GM19438 (cell line): ENCODE results near the gene TLR8.

Source experiments
- ATAC-seq: cut with Tn5 transposase; IDR thresholded peaks from one replicate; pipeline ENCODE4 v1.9.1; 2021; ENCODE audit warnings: low read depth; ENCODE audit not compliant: unreplicated experiment

The TLR8 gene

DNA sequence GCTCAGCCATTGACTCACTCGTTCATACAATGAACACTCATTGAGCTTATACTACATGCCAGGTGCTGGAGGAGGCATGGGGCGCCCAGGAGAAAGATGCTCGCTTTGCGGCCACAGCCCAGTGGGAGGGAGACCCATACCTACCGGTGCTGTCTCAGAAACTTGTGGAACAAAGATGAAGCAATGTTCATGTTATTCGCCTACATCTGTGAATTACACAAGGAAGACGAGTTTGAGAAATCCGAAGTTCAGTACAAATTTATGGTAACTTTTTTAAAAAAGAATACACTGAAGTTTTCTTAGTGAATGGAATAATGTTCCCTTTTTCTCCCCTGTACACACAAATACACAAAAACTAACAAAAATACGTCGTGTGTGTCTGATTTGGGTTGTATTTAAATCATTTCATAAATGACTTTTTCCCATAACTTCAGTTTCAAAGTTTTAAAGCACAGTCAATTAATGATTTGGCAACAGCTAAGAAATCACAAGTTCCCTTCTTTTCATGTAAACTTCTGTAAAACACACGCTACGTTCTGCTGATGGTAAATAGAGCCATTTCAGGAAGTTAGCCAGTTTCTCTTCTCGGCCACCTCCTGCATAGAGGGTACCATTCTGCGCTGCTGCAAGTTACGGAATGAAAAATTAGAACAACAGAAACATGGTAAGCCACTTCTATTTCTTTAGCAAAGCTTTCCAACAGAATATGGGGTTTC lies at the start of gene TLR8:
Gene TLR8 (plus strand): TSS at position 575 of the 716 bp plus-strand sequence. CDS start 87 bp downstream, at position 662.
- no peak for ATAC-seq

- ATAC-seq: no peak
Measured at GRCh38 chrX:12865359-12865758, 41.1 kb upstream of the TLR8 start.

- ATAC-seq: no peak
Measured at GRCh38 chrX:12866451-12867377, 39.7 kb upstream of the TLR8 start, which contains the start of gene TLR7. TSS of gene TLR7 (plus strand) at chrX:12867072. CDS start at chrX:12867579, 507 bp downstream.

GRCh38 chrX:12867685-12868084 lies 38.7 kb upstream of the TLR8 start:
- no peak for ATAC-seq

DNA sequence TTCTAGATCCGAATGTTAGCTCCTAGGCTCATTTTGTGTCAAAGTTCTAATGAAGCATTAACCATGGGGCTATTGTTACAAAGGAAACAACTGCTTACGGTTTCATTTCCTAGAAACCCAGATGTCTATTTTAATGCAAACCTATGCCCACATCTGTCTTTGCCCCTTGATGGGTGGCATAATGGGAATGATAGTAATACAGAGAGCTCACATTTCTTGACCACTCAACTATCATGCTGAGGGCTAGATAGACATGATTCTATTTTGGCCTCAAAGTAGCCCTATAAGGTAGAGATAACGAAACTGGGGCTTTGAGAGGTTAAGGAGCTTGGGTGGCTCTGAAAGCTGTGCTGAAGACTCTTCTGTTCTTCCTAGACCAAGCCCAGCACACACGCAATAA lies 37.7 kb upstream of the TLR8 start:
- no peak for ATAC-seq

- no peak for ATAC-seq
Measured at GRCh38 chrX:12871257-12871656, 35.2 kb upstream of the TLR8 start.

GRCh38 chrX:12872741-12873140 lies 33.7 kb upstream of the TLR8 start:
- no peak for ATAC-seq

GRCh38 chrX:12874581-12874980 lies 31.8 kb upstream of the TLR8 start:
- ATAC-seq: no peak

DNA sequence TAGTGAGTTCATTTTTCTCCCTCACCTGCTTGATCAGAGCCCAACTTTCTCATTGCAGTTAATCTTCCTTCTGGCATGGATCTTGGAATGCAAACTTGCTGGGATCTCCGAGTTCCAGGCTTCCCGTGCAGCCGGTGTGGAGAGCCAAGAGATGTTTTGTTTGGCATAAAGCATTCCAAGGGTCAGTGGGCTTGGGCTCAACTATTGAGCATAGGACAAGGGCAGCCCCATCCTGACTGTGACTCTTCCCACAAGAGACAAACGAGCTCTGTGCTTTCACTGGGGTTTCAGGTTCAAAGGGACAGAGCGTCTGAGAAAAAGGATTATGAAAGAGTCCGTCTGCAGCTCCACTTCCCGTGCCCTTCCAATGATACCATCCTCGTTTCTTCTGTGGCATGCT lies 29.0 kb upstream of the TLR8 start:
- no peak for ATAC-seq

DNA sequence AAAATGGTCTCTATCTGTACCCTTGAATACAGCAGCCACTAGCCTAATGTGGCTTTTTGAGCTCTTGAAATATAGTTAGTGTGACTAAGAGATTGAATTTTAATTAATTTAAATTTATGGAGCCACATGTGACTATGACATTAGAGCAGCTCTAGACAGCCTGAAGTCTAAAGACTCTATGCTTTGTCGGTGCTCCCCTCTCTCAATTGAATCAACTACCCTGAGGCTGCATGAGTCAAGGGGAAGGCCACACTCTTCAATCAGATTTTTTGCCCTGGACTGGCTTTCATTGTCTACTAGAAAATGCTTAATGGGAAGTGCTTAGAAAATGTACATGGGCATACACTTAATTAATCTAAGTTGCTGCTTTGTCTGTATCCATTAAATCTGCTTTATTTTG lies 27.9 kb upstream of the TLR8 start:
- ATAC-seq: no peak

- no peak for ATAC-seq
Measured at GRCh38 chrX:12881914-12882313, 24.5 kb upstream of the TLR8 start.

GRCh38 chrX:12885508-12885907 lies 20.9 kb upstream of the TLR8 start:
- no peak for ATAC-seq

- ATAC-seq: no peak
Measured at GRCh38 chrX:12886545-12886944, 19.9 kb upstream of the TLR8 start.

GRCh38 chrX:12887141-12887540 lies 19.3 kb upstream of the TLR8 start:
- ATAC-seq: no peak

- ATAC-seq: no peak
Measured at GRCh38 chrX:12887767-12888166, 18.7 kb upstream of the TLR8 start.

DNA sequence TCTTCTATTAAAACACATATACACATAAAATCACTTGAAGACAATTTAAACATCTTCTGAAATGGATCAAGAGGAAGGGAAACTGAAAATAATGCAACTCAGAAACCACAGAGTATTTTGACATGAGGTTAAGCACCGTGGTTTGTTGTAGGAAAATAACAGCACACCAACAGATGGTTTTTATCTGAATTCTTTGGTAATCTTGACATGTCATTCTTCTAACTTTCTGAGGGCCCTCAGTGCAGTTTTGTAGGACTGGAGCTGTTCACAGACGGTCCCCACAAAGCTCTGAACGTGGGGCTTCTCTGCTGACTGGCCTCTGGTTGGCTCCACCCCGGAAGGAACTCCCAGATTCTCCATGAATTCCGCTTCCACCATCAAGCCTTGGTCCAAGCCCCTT lies 16.0 kb upstream of the TLR8 start:
- peak; percentile 55 for ATAC-seq

- no peak for ATAC-seq
Measured at GRCh38 chrX:12891171-12891570, 15.2 kb upstream of the TLR8 start.

DNA sequence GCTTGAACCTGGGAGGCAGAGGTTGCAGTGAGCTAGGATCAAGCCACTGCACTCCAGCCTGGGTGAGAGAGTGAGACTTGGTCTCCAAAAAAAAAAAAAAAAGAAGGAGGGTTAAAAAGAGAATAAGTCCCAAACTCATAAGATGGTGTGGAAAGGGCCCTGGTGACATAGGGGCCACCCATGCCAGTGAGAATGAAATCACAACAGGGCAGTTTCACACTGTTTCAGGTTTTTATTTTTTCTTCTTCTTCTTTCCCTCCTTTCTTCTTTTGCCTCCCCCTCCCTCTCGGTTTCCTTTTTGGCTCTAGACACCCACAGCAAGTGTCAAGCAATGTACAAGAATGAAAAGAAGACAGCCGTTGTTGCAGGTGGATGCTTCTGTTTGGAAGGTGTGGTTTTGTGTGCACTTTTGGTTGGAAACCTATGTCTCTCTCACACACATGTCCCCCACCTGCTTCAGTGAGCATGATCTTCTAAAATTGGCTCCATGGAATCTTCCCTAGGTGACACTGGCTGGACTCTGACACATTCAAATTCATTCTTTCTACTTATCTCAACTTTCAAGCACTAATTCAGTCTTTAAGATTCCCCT lies 14.4 kb upstream of the TLR8 start:
- peak; percentile 56 for ATAC-seq

- no peak for ATAC-seq
Measured at GRCh38 chrX:12892716-12893115, 13.7 kb upstream of the TLR8 start.

DNA sequence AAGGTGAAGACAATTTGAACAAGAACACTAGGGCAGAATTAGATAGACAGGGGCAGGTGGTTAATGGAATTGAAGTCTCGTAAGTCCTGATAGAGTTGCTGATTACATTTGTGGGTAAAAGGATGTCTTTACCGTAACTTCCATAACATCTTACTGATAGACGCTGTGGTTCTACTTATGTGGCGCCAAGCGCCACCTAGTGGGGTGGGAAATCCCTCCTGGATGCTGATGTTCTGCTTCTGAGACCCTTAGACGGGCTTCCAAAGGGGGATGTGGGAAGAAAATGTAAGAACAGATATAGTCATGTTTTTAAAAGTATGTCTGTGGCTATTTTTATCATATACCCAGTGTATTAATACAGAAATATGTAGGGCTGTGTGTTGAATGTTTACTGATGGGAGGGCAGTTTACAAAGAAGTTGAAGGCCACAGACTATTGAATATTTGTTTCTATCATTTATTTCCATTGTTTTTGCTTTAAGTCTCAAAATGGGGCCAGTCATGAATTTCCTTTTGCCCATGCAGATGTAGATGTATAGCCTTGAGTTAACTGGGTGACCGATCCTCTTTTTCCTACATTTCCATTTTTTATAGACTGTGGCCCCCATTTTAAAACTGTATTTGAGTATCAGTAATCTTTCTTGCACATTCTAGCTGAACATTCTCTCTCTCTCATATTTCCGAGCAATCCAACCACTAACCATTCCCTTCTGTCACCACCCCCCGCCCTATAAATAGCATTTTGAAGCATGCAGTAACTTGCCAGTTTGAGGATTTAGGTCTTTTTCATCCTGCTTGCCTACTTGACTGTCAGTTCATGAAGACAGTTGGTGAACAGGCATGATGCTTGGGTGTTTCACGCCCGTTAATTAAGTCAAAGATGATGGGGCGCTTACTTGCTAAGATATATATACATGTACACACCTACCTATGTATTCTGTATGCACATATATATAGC lies 12.1 kb upstream of the TLR8 start:
- no peak for ATAC-seq
